H1 (cell line): ENCODE measurements around the gene AAR2. TPM values are rescaled to one million over a fixed set of nuclear protein-coding genes. Genes with fewer than 3 reads are reported as not detected.

ENCODE experiments used
- CTCF ChIA-PET: fragments of 300-600 bp; sonication (Branson Sonifier 250); formaldehyde crosslinking; loops from one replicate; lab custom pipeline; 2021; ENCODE audit not compliant: partially characterized antibody; lab: Charles Lee
- POLR2A ChIA-PET: fragments of 300-600 bp; sonication (Branson Sonifier 250); formaldehyde crosslinking; loops from one replicate; lab custom pipeline; 2021; ENCODE audit warnings: inconsistent platforms; ENCODE audit not compliant: partially characterized antibody; lab: Charles Lee
- DNase-seq, 2 experiments: peaks; one replicate each; pipeline versions ENCODE4 v3.0.0 to v3.0.0-alpha.2; 2010 to 2022; ENCODE audit warnings: low spot score in 2 of 2, low read depth in 1 of 2, mixed read lengths in 1 of 2
- FAIRE-seq: peaks from 2 replicates; lab custom pipeline; 2011; peaks lifted over from hg19 to GRCh38; lab: Jason Lieb, UNC
- H2AFZ ChIP-seq: 2 replicates; pipeline ENCODE4 v1.8.1; 2012; ENCODE audit warnings: low read length, inconsistent platforms
- H2AK5ac ChIP-seq: 2 replicates; pipeline ENCODE4 v1.6.1; 2013; ENCODE audit warnings: low read depth, low read length
- H2BK120ac ChIP-seq: replicated peaks from 2 replicates; pipeline ENCODE3; 2013; ENCODE audit warnings: low read depth, low read length, inconsistent platforms
- H2BK12ac ChIP-seq: 2 replicates; pipeline ENCODE4 v1.6.1; 2013; ENCODE audit warnings: low read depth, low read length
- H2BK15ac ChIP-seq: 2 replicates; pipeline ENCODE4 v1.6.1; 2013; ENCODE audit warnings: low read length
- H2BK20ac ChIP-seq: 2 replicates; pipeline ENCODE4 v1.6.1; 2013; ENCODE audit warnings: low read length
- H2BK5ac ChIP-seq: 2 replicates; pipeline ENCODE4 v1.6.1; 2013; ENCODE audit warnings: low read depth, low read length
- H3K14ac ChIP-seq: 2 replicates; pipeline ENCODE4 v1.6.1; 2013; ENCODE audit warnings: inconsistent platforms; ENCODE audit not compliant: insufficient read length
- H3K18ac ChIP-seq: 2 replicates; pipeline ENCODE4 v1.6.1; 2013; ENCODE audit warnings: low read length; ENCODE audit errors: extremely low read depth
- H3K23ac ChIP-seq: 2 replicates; pipeline ENCODE4 v1.6.1; 2013; ENCODE audit warnings: inconsistent platforms; ENCODE audit not compliant: insufficient read length
- H3K23me2 ChIP-seq: 2 replicates; pipeline ENCODE4 v1.6.1; 2013; ENCODE audit warnings: low read depth, low read length
- H3K27ac ChIP-seq: 2 replicates; pipeline ENCODE4 v1.6.1; 2011; ENCODE audit warnings: low read depth, low read length, inconsistent platforms
- H3K27me3 ChIP-seq, 4 experiments: replicated peaks in 1 of 4; 1 replicate in 1 of 4; 2 replicates in 3 of 4; pipeline versions ENCODE4 v1.6.1 to v1.8.1; 2011 to 2013; ENCODE audit warnings: low read length in 3 of 4, mild to moderate bottlenecking in 3 of 4, inconsistent platforms in 2 of 4, mixed read lengths in 2 of 4, moderate library complexity in 1 of 4; ENCODE audit not compliant: control insufficient read depth in 3 of 4, insufficient read depth in 3 of 4; ENCODE audit errors: extremely low read depth in 1 of 4
- H3K36me3 ChIP-seq, 4 experiments: 2 replicates each; pipeline versions ENCODE4 v1.6.1 to v1.8.1; 2011 to 2013; ENCODE audit warnings: mild to moderate bottlenecking in 4 of 4, low read length in 3 of 4, moderate library complexity in 2 of 4, control low read depth in 1 of 4, inconsistent platforms in 1 of 4; ENCODE audit not compliant: insufficient read depth in 4 of 4, control insufficient read depth in 2 of 4
- H3K4ac ChIP-seq: replicated peaks from 2 replicates; pipeline ENCODE3; 2013; ENCODE audit warnings: low read length, low read depth, mixed read lengths, inconsistent platforms; ENCODE audit not compliant: insufficient read length
- H3K4me1 ChIP-seq, 4 experiments: replicated peaks in 1 of 4; 1 replicate in 1 of 4; 2 replicates in 3 of 4; pipeline versions ENCODE4 v1.6.1 to v1.8.1; 2011 to 2013; ENCODE audit warnings: low read length in 3 of 4, inconsistent platforms in 2 of 4, mixed read lengths in 1 of 4; ENCODE audit not compliant: insufficient read depth in 4 of 4, control insufficient read depth in 3 of 4
- H3K4me2 ChIP-seq, 2 experiments: 2 replicates each; pipeline versions ENCODE4 v1.6.1 to v1.8.1; 2011 to 2013; ENCODE audit warnings: low read depth in 2 of 2, low read length in 2 of 2, control low read depth in 1 of 2, inconsistent platforms in 1 of 2, mild to moderate bottlenecking in 1 of 2; ENCODE audit not compliant: insufficient read depth in 1 of 2
- H3K4me3 ChIP-seq, 4 experiments: fragments of 200-600, 300-600 bp in 1 of 4; sonication (generic), shearing (Covaris generic), sonication (Bioruptor Twin) in 1 of 4; 2 replicates each; pipeline versions ENCODE4 v1.5.1 to v1.8.1; 2011 to 2016; ENCODE audit warnings: low read length in 4 of 4, low read depth in 3 of 4, control low read depth in 2 of 4, inconsistent platforms in 2 of 4, mild to moderate bottlenecking in 2 of 4, mixed read lengths in 1 of 4, moderate library complexity in 1 of 4; ENCODE audit not compliant: insufficient read depth in 2 of 4; ENCODE audit errors: extremely low read depth in 1 of 4
- H3K56ac ChIP-seq: replicated peaks from 2 replicates; pipeline ENCODE3; 2013; ENCODE audit warnings: low read depth, mild to moderate bottlenecking, mixed read lengths, low read length, inconsistent platforms; ENCODE audit not compliant: insufficient read length
- H3K79me1 ChIP-seq: 2 replicates; pipeline ENCODE4 v1.6.1; 2013; ENCODE audit warnings: low read depth, low read length, control low read depth
- H3K79me2 ChIP-seq, 2 experiments: 2 replicates each; pipeline versions ENCODE4 v1.6.1 to v1.8.1; 2012 to 2013; ENCODE audit warnings: low read length in 2 of 2, mild to moderate bottlenecking in 2 of 2, inconsistent platforms in 1 of 2; ENCODE audit not compliant: insufficient read depth in 2 of 2, control insufficient read depth in 1 of 2
- H3K9ac ChIP-seq, 4 experiments: replicated peaks in 1 of 4; 1 replicate in 1 of 4; 2 replicates in 3 of 4; pipeline versions ENCODE4 v1.6.1 to v1.8.1; 2011 to 2013; ENCODE audit warnings: low read depth in 3 of 4, low read length in 3 of 4, control low read depth in 2 of 4, mild to moderate bottlenecking in 2 of 4, moderate library complexity in 2 of 4, inconsistent platforms in 1 of 4; ENCODE audit errors: extremely low read depth in 1 of 4
- H3K9me3 ChIP-seq, 2 experiments: 2 replicates each; pipeline versions ENCODE4 v1.6.1 to v1.8.1; 2012 to 2013; ENCODE audit warnings: mild to moderate bottlenecking in 2 of 2, moderate library complexity in 2 of 2, control low read depth in 1 of 2, inconsistent platforms in 1 of 2, low read depth in 1 of 2, low read length in 1 of 2, mixed read lengths in 1 of 2; ENCODE audit not compliant: insufficient read depth in 2 of 2
- H4K20me1 ChIP-seq, 2 experiments: replicated peaks in 1 of 2; 2 replicates each; pipeline versions ENCODE3 to v1.8.1; 2011 to 2013; ENCODE audit warnings: inconsistent platforms in 2 of 2, low read length in 2 of 2, mild to moderate bottlenecking in 1 of 2; ENCODE audit not compliant: insufficient read depth in 2 of 2, control insufficient read depth in 1 of 2
- H4K5ac ChIP-seq: 2 replicates; pipeline ENCODE4 v1.6.1; 2013; ENCODE audit warnings: low read length, low read depth, mixed read lengths, inconsistent platforms; ENCODE audit not compliant: insufficient read length
- H4K8ac ChIP-seq: 2 replicates; pipeline ENCODE4 v1.8.0; 2013; ENCODE audit warnings: mild to moderate bottlenecking, moderate library complexity, low read length, inconsistent platforms; ENCODE audit not compliant: insufficient read depth; ENCODE audit errors: extremely low read depth
- H4K91ac ChIP-seq: replicated peaks from 2 replicates; pipeline ENCODE3; 2013; ENCODE audit warnings: low read length, mixed read lengths, inconsistent platforms; ENCODE audit not compliant: insufficient read length
- CBX5 ChIP-seq: fragments of 300-800, 300-1000 bp; sonication (generic); IDR thresholded peaks from 2 replicates; pipeline ENCODE4 v1.7.1; 2016; ENCODE audit warnings: antibody characterized with exemption, low read length, low read depth
- GTF2F1 ChIP-seq: IDR thresholded peaks from 2 replicates; pipeline ENCODE4 v1.6.1; 2012; ENCODE audit warnings: low read depth, low read length, improper control_type of control experiment, borderline replicate concordance
- HDAC2 ChIP-seq, 2 experiments: fragments of 300-600 bp in 1 of 2; sonication (generic) in 1 of 2; IDR thresholded peaks; 2 replicates each; pipeline ENCODE4 v1.6.1; 2011 to 2012; ENCODE audit warnings: low read depth in 2 of 2, low read length in 2 of 2, mild to moderate bottlenecking in 2 of 2, moderate library complexity in 2 of 2, borderline replicate concordance in 1 of 2, inconsistent platforms in 1 of 2
- KDM5A ChIP-seq: fragments of 200-600 bp; IDR thresholded peaks from 2 replicates; pipeline ENCODE4 v1.7.1; 2012; ENCODE audit warnings: mild to moderate bottlenecking, low read length, inconsistent platforms, mixed read lengths
- POLR2A ChIP-seq, 2 experiments: IDR thresholded peaks; 1 replicate in 1 of 2; 2 replicates in 1 of 2; pipeline ENCODE4 v1.6.1; 2011; ENCODE audit warnings: low read depth in 2 of 2, low read length in 2 of 2, mild to moderate bottlenecking in 2 of 2; ENCODE audit errors: control extremely low read depth in 1 of 2
- RFX5 ChIP-seq: IDR thresholded peaks from 2 replicates; pipeline ENCODE4 v1.6.1; 2011; ENCODE audit warnings: low read depth, low read length, improper control_type of control experiment, borderline replicate concordance
- SAP30 ChIP-seq: fragments of 300-600 bp; sonication (generic); IDR thresholded peaks from 2 replicates; pipeline ENCODE4 v1.7.1; 2012; ENCODE audit warnings: low read length, moderate library complexity, mild to moderate bottlenecking, inconsistent platforms; ENCODE audit not compliant: insufficient read depth, insufficient replicate concordance
- SIN3A ChIP-seq, 2 experiments: IDR thresholded peaks in 1 of 2; conservative IDR thresholded peaks in 1 of 2; 2 replicates each; pipeline ENCODE4 v1.6.1; 2011 to 2012; ENCODE audit warnings: low read length in 2 of 2, improper control_type of control experiment in 1 of 2, low read depth in 1 of 2, mild to moderate bottlenecking in 1 of 2
- SIX5 ChIP-seq: IDR thresholded peaks from 2 replicates; pipeline ENCODE4 v1.6.1; 2011; ENCODE audit warnings: mild to moderate bottlenecking, low read depth, low read length
- TCF12 ChIP-seq: IDR thresholded peaks from 2 replicates; pipeline ENCODE4 v1.6.1; 2011; ENCODE audit warnings: low read depth, mild to moderate bottlenecking, low read length
- WGBS, 2 experiments: shearing (Covaris generic) in 1 of 2; methylation state at CpG; one replicate each; pipeline versions ENCODE4 v1.1.6 to v1.1.7; 2013 to 2015; ENCODE audit warnings: low lambda C conversion rate in 2 of 2, mixed read lengths in 2 of 2, inconsistent platforms in 1 of 2, low coverage in 1 of 2, missing lambda C conversion rate in 1 of 2; ENCODE audit not compliant: insufficient replicate concordance in 2 of 2, insufficient coverage in 1 of 2, insufficient read length in 1 of 2; ENCODE audit errors: extremely low coverage in 1 of 2, missing lambda C conversion rate in 1 of 2; 5-methylcytosine and 5-hydroxymethylcytosine counted together
- polyA plus RNA-seq, 7 experiments: library from polyadenylated mRNA; depleted of rRNA in 3 of 7; stranded (reverse) in 5 of 7; unstranded in 2 of 7; fragments of >200 nt in 5 of 7; fragments of 200-250 nt in 2 of 7; gene quantifications; 1 replicate in 5 of 7; 2 replicates in 1 of 7; 4 replicates in 1 of 7; pipeline versions ENCODE4 v1.2.1 to v1.2.3, GENCODE V29; 2011 to 2013; ENCODE audit warnings: missing spikeins in 2 of 7, mixed read lengths in 2 of 7
- total RNA-seq: library from RNA; stranded (reverse); fragmentation: NEBNext Ultra II Directional; extraction: Animal tissue kit (Norgen Biotek cat#: 25700); gene quantifications from 2 replicates; pipeline ENCODE4 v1.2.1, GENCODE V29; 2021
- TF ChIP-seq, protein P1 (sequence below): IDR thresholded peaks from 2 replicates; pipeline ENCODE4 v1.6.1; 2012; ENCODE audit warnings: low read length, inconsistent platforms

AAR2 gene
- total and polyA plus RNA-seq, 2 of the 8 experiments (the other 6 are each of a cell fraction or from before 2014, with no cell fraction given), result 25.5 to 36.1 TPM

DNA sequence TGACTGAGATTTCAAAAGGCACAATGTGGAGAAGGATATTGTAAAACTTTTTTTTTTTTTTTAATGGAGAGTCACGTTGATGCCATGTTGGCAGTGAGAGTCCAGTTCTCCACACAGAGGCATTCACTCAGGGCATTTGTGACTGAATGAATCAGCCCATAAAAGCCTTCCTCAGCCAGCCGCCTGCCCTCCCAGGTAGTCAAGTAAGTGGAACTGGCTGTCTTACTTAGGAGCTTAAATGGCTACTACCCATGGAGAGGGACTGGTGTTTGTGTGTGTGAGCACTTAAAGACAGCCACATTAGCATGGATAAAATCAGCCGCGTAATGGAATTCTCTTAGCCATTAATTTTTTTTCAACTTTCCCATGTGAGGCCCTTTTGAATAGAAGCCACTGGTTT, 12.6 kb downstream of the AAR2 start:
- no peak overlapping the region for H2BK120ac ChIP-seq
- H3K9ac ChIP-seq, result no peak overlapping the region
- H3K9me3 ChIP-seq, result no peaks in the 10 kb centered on the region
- WGBS, 2 experiments, result 95% methylated on average over 4 of the region's 4 CpGs; no CpG with 5 or more reads in 1 of the 2 experiments
- no peak for FAIRE-seq
- no peak overlapping the region for H2BK12ac ChIP-seq
- no peaks in the 10 kb centered on the region for H3K27me3 ChIP-seq
- H2BK15ac ChIP-seq, result no peak overlapping the region
- no peak overlapping the region for H4K5ac ChIP-seq
- no peaks in the 10 kb centered on the region for H3K23me2 ChIP-seq
- H3K36me3 ChIP-seq, result peaks cover 3 to 39% (median 26%) of the 10 kb centered on the region in 4 experiments; a peak in 7 of 8 replicates
- no peaks in the 10 kb centered on the region; a peak in 1 of 4 replicates for H3K79me2 ChIP-seq
- no peak overlapping the region for H3K56ac ChIP-seq
- H2BK5ac ChIP-seq, result no peak overlapping the region
- ChIA-PET CTCF (interaction anchor here (1.5 to 1.7 kb wide), 2 partner anchors 32 to 190 kb away, joined by 3 to 6 read pairs; no protein-coding TSS in a partner anchor), POLR2A (no interaction called here)
- no peak overlapping the region for H2BK20ac ChIP-seq
- H2AFZ ChIP-seq, result no peak overlapping the region
- H3K4ac ChIP-seq, result no peak overlapping the region
- peaks cover 6 to 10% of the 10 kb centered on the region in 2 experiments for H4K20me1 ChIP-seq
- no peak for DNase-seq
- no peaks in the 10 kb centered on the region; a peak in 1 of 7 replicates for H3K4me1 ChIP-seq
- no peak overlapping the region for H3K4me2 ChIP-seq
- no peak overlapping the region for H4K8ac ChIP-seq
- H3K4me3 ChIP-seq, result no peak overlapping the region
- no peak overlapping the region for H4K91ac ChIP-seq
- peaks cover 4% of the 10 kb centered on the region; the same call in 1 of the 2 replicates for H3K79me1 ChIP-seq
- no peak overlapping the region for H2AK5ac ChIP-seq
- H3K23ac ChIP-seq, result no peak overlapping the region
- H3K27ac ChIP-seq, result no peak overlapping the region
- H3K18ac ChIP-seq, result no peak overlapping the region
- H3K14ac ChIP-seq, result no peak overlapping the region
- TF ChIP-seq GTF2F1, result no peak
- TF ChIP-seq KDM5A, result no peak
- no peak for TF ChIP-seq CBX5
- TF ChIP-seq TCF12, result no peak
- no peak for TF ChIP-seq RFX5
- no peak for TF ChIP-seq SIN3A (conservative IDR thresholded peaks at IDR 0.05 in 1 of 2, IDR thresholded peaks at IDR 0.05 in 1 of 2; ENCODE audit: low read depth in 1 of 2, low read length in 2 of 2)
- no peak for TF ChIP-seq SIX5
- TF ChIP-seq POLR2A (IDR thresholded peaks at IDR 0.05; ENCODE audit: control extremely low read depth in 1 of 2, low read depth in 2 of 2, low read length in 2 of 2), result no peak
- no peak for TF ChIP-seq HDAC2 (IDR thresholded peaks at IDR 0.05; ENCODE audit: borderline replicate concordance in 1 of 2, low read depth in 2 of 2, low read length in 2 of 2)
- TF ChIP-seq SAP30, result no peak
- TF ChIP-seq, protein P1, sequence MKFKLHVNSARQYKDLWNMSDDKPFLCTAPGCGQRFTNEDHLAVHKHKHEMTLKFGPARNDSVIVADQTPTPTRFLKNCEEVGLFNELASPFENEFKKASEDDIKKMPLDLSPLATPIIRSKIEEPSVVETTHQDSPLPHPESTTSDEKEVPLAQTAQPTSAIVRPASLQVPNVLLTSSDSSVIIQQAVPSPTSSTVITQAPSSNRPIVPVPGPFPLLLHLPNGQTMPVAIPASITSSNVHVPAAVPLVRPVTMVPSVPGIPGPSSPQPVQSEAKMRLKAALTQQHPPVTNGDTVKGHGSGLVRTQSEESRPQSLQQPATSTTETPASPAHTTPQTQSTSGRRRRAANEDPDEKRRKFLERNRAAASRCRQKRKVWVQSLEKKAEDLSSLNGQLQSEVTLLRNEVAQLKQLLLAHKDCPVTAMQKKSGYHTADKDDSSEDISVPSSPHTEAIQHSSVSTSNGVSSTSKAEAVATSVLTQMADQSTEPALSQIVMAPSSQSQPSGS, result no peak
